Suprapubic skin (tissue), 4 donors: ENCODE results near the gene ATOH7. TPM values are rescaled to one million over a fixed set of nuclear protein-coding genes. Genes with fewer than 3 reads are reported as not detected.
"Not testable (repeated sequence)": the region's sequence is repeated elsewhere in the genome, so short reads cannot be mapped to it uniquely, and the experiment has no call there.

Experiments used
- DNase-seq, 2 donors: peaks; one replicate each; pipeline ENCODE4 v3.0.0-alpha.2; 2019; ENCODE audit warnings: low spot score in 2 of 2
- H3K27ac ChIP-seq: fragments of 200-600 bp; sonication (generic); one replicate; pipeline ENCODE4 v1.5.1; 2019
- H3K27me3 ChIP-seq: fragments of 200-600 bp; sonication (generic); one replicate; pipeline ENCODE4 v1.5.1; 2019
- H3K36me3 ChIP-seq: fragments of 200-600 bp; sonication (generic); one replicate; pipeline ENCODE4 v1.5.1; 2019
- H3K4me1 ChIP-seq: fragments of 200-600 bp; sonication (generic); one replicate; pipeline ENCODE4 v1.5.1; 2019
- H3K4me3 ChIP-seq: fragments of 200-600 bp; sonication (generic); one replicate; pipeline ENCODE4 v1.5.1; 2019; ENCODE audit warnings: mild to moderate bottlenecking
- H3K9me3 ChIP-seq: fragments of 200-600 bp; sonication (generic); one replicate; pipeline ENCODE4 v1.5.1; 2019
- CTCF ChIP-seq, 2 donors: fragments of 200-600 bp in 1 of 2; fragments of 450-650 bp in 1 of 2; sonication (generic) in 1 of 2; IDR thresholded peaks; one replicate each; pipeline ENCODE4 v1.5.1; 2016 to 2019; ENCODE audit warnings: antibody characterized with exemption in 2 of 2, mild to moderate bottlenecking in 1 of 2, moderate library complexity in 1 of 2
- EP300 ChIP-seq: sonication (generic); formaldehyde crosslinking; IDR thresholded peaks from one replicate; pipeline ENCODE4 v1.6.1; 2017; ENCODE audit warnings: antibody characterized with exemption
- POLR2A ChIP-seq, 2 donors: fragments of 450-650 bp; IDR thresholded peaks; one replicate each; pipeline ENCODE4 v1.6.1; 2017; ENCODE audit warnings: antibody characterized with exemption in 2 of 2, mild to moderate bottlenecking in 2 of 2, moderate library complexity in 2 of 2
- POLR2AphosphoS5 ChIP-seq, 3 donors: sonication (generic); formaldehyde crosslinking; IDR thresholded peaks; one replicate each; pipeline ENCODE4 v1.6.1; 2017; ENCODE audit warnings: antibody characterized with exemption in 3 of 3
- WGBS: methylation state at CpG from one replicate; pipeline ENCODE4 v1.1.5; 2018; 5-methylcytosine and 5-hydroxymethylcytosine counted together
- total RNA-seq, 4 donors: library from RNA; depleted of rRNA; stranded (reverse); fragments of >200 nt; gene quantifications; one replicate each; pipeline ENCODE4 v1.1.0, GENCODE V29; 2016

ATOH7 gene
- total RNA-seq, 4 donors from 2014 or later: not detected

GRCh38 chr10:68251625-68252495 is 19.9 kb upstream of the ATOH7 start:
- H3K4me1 ChIP-seq: no peaks in the 10 kb centered on the region
- 93% methylated on average over 5 of the region's 5 CpGs for WGBS
- no peak overlapping the region for H3K4me3 ChIP-seq
- no peaks in the 10 kb centered on the region for H3K9me3 ChIP-seq
- DNase-seq: no peak
- H3K36me3 ChIP-seq: no peaks in the 10 kb centered on the region
- no peaks in the 10 kb centered on the region for H3K27me3 ChIP-seq
- H3K27ac ChIP-seq: no peak overlapping the region
- no peak for TF ChIP-seq EP300
- no peak for TF ChIP-seq POLR2AphosphoS5 (IDR thresholded peaks at IDR 0.05)
- TF ChIP-seq CTCF (IDR thresholded peaks at IDR 0.05): no peak
- no peak for TF ChIP-seq POLR2A (IDR thresholded peaks at IDR 0.05)

GRCh38 chr10:68251151-68251550 is 19.2 kb upstream of the ATOH7 start:
- no peaks in the 10 kb centered on the region for H3K27me3 ChIP-seq
- H3K4me3 ChIP-seq: no peak overlapping the region
- no peak for DNase-seq
- H3K4me1 ChIP-seq: no peaks in the 10 kb centered on the region
- no peak overlapping the region for H3K27ac ChIP-seq
- H3K9me3 ChIP-seq: no peaks in the 10 kb centered on the region
- no peaks in the 10 kb centered on the region for H3K36me3 ChIP-seq
- WGBS: 90% methylated on average over 7 of the region's 7 CpGs
- TF ChIP-seq POLR2A (IDR thresholded peaks at IDR 0.05) (no peak), POLR2AphosphoS5 (IDR thresholded peaks at IDR 0.05) (no peak), CTCF (IDR thresholded peaks at IDR 0.05) (no peak), EP300 (no peak)

GRCh38 chr10:68249297-68249696 is 17.4 kb upstream of the ATOH7 start:
- DNase-seq: no peak
- H3K36me3 ChIP-seq: no peaks in the 10 kb centered on the region
- 93% methylated on average over 4 of the region's 4 CpGs for WGBS
- H3K27ac ChIP-seq: no peak overlapping the region
- no peaks in the 10 kb centered on the region for H3K9me3 ChIP-seq
- H3K27me3 ChIP-seq: no peaks in the 10 kb centered on the region
- TF ChIP-seq EP300: no peak
- TF ChIP-seq CTCF (IDR thresholded peaks at IDR 0.05): no peak
- TF ChIP-seq POLR2AphosphoS5 (IDR thresholded peaks at IDR 0.05): no peak
- no peak for TF ChIP-seq POLR2A (IDR thresholded peaks at IDR 0.05)
- H3K4me1 ChIP-seq: no peaks in the 10 kb centered on the region
- H3K4me3 ChIP-seq: no peak overlapping the region

GRCh38 chr10:68247931-68248330 is 16.0 kb upstream of the ATOH7 start:
- no peak for DNase-seq
- 76% methylated on average over 6 of the region's 6 CpGs for WGBS
- no peaks in the 10 kb centered on the region for H3K36me3 ChIP-seq
- no peaks in the 10 kb centered on the region for H3K4me1 ChIP-seq
- no peak overlapping the region for H3K4me3 ChIP-seq
- H3K27me3 ChIP-seq: no peaks in the 10 kb centered on the region
- no peaks in the 10 kb centered on the region for H3K9me3 ChIP-seq
- TF ChIP-seq POLR2AphosphoS5 (IDR thresholded peaks at IDR 0.05) (no peak), POLR2A (IDR thresholded peaks at IDR 0.05) (no peak), EP300 (no peak), CTCF (IDR thresholded peaks at IDR 0.05) (no peak)
- no peak overlapping the region for H3K27ac ChIP-seq

GRCh38 chr10:68246397-68246796 is 14.5 kb upstream of the ATOH7 start:
- not testable (repeated sequence) for DNase-seq, H3K27me3 ChIP-seq, H3K27ac ChIP-seq, H3K4me1 ChIP-seq, H3K4me3 ChIP-seq, H3K9me3 ChIP-seq, H3K36me3 ChIP-seq
- WGBS: 96% methylated on average over 7 of the region's 7 CpGs
